Fibroblast of the aortic adventitia (primary cell): ENCODE data around the gene SPTBN1. TPM values are rescaled to one million over a fixed set of nuclear protein-coding genes. Genes with fewer than 3 reads are reported as not detected.

ENCODE experiments used
- DNase-seq: peaks from one replicate; pipeline ENCODE4 v3.0.0-alpha.2; 2010; ENCODE audit warnings: low read depth
- H3K4me3 ChIP-seq: 2 replicates; pipeline ENCODE4 v1.5.1; 2011; ENCODE audit warnings: low read depth, mild to moderate bottlenecking, control low read depth, low read length, moderate library complexity
- total RNA-seq: library from RNA; depleted of rRNA; stranded (reverse); fragments of >200 nt; gene quantifications from 2 replicates; pipeline ENCODE4 v1.2.3, GENCODE V29; 2012; ENCODE audit warnings: low replicate concordance
- TF ChIP-seq, protein P1 (sequence below): IDR thresholded peaks from 2 replicates; pipeline ENCODE4 v1.5.1; 2011; ENCODE audit warnings: mild to moderate bottlenecking, low read length, control low read depth, inconsistent platforms; ENCODE audit not compliant: insufficient read depth

Gene SPTBN1
- total RNA-seq, 1 donor: 293 TPM

DNA sequence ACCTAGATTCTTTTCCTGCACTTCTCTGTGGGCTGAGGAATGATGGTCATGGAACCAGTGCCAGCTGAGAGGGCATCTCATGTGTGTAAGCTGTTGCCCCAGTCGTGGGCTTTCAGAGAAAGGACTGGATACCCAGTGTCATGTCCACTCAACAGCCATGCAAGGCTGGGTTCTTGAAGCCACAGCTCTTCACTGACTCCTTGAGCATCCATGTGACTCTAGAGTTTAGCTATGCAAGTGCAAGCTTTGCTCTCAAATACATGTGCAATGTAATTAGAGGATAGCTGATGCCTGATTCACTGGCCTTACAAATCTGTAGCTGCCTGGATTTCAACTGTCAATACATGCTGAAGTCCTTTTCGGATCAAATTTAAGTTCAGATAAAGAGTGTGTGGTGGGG is 220.5 kb downstream of the SPTBN1 start:
- DNase-seq: peak; percentile 35
- TF ChIP-seq, protein P1, sequence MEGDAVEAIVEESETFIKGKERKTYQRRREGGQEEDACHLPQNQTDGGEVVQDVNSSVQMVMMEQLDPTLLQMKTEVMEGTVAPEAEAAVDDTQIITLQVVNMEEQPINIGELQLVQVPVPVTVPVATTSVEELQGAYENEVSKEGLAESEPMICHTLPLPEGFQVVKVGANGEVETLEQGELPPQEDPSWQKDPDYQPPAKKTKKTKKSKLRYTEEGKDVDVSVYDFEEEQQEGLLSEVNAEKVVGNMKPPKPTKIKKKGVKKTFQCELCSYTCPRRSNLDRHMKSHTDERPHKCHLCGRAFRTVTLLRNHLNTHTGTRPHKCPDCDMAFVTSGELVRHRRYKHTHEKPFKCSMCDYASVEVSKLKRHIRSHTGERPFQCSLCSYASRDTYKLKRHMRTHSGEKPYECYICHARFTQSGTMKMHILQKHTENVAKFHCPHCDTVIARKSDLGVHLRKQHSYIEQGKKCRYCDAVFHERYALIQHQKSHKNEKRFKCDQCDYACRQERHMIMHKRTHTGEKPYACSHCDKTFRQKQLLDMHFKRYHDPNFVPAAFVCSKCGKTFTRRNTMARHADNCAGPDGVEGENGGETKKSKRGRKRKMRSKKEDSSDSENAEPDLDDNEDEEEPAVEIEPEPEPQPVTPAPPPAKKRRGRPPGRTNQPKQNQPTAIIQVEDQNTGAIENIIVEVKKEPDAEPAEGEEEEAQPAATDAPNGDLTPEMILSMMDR: no peak
- no peak overlapping the region for H3K4me3 ChIP-seq

DNA sequence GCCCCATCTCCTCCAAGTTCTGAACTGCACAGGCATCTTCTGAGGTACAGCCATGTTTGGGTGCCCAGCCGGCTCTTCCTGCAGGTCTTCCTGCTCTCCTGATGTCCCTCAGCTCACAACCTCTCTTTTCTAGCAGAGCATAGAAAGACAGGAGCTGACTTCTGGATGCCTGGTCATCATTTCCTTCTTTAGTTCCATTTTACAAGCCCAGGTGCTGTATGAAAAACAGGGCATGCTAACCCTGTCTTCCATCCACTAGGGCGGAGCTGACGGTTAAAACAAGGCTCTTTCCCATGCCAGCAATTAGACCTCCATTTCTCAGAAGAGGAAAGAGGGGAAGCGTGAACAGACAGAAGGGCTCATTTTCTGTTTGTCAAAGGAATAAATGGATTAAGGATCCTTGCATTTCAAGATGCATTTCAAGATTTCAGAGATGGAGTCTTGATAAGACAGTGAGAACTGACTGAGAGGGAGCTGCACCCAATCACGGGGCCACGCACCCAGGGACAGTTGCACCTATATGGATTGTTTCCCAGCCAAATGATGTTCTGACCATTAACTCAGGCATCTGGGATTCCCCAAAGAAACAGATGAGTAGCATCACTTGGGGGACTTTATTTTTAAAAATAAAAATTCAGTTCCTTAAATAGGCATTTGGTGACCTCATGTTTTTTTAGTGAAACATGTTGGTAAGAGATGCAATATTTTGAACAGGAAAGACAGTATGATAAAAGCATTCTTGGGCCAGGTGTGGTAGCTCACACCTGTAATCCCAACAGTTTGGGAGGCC is 221.5 kb downstream of the SPTBN1 start:
- no peak overlapping the region for H3K4me3 ChIP-seq
- TF ChIP-seq, protein P1: no peak
- no peak for DNase-seq

DNA sequence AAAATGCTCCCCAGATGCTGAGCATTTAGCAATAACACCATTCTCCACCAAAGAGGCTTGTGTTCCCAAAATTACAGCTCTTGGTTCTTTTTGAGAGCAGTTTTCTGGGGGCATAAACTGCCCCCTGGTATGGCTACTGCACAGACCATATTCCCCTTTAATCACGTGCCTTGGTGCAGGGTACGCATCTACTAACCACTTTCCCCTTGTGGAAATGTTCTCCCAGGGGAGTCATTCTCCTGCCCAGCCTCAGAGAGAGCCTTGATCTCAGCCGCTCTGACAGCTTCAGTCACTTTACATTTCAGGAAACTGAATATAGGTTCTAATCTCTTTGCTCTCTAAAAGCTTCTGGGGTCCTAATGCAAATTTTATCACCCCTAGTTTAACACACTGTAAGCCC is 222.6 kb downstream of the SPTBN1 start:
- DNase-seq: no peak
- no peak overlapping the region for H3K4me3 ChIP-seq

DNA sequence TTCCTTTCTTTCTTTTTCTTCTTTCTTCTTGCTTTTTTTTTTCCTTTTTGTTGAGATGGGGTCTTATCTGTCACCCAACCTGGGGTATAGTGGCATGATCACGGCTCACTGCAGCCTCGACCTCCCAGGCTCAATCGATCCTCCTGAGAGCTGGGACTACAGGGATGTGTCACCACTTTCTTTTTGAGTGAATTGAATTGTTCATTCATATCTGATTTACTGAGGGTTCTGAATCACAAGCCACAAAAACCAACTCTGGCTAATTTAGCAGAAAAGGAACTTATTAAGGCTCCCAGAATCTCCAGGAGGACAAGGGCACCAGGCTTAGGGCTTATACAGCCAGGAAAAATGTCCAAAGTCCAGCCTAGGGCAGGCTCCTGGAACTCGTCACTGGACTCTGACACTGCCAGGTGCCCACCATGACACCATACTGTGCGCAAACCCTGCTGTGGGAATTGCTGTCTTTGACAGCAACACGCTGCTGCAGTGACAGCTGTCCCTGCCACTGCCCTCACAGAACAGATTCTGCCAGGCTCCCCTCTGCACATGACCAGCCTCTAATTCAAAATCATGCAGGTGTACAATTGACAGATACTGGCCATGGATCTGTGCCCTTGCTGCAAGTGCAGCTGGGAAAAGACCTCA is 224.4 kb downstream of the SPTBN1 start:
- peak; percentile 35 for DNase-seq
- TF ChIP-seq, protein P1: no peak
- H3K4me3 ChIP-seq: no peak overlapping the region

More for the DNA sequence above, 222.6 kb downstream of the SPTBN1 start:
- TF ChIP-seq, protein P1: no peak

DNA sequence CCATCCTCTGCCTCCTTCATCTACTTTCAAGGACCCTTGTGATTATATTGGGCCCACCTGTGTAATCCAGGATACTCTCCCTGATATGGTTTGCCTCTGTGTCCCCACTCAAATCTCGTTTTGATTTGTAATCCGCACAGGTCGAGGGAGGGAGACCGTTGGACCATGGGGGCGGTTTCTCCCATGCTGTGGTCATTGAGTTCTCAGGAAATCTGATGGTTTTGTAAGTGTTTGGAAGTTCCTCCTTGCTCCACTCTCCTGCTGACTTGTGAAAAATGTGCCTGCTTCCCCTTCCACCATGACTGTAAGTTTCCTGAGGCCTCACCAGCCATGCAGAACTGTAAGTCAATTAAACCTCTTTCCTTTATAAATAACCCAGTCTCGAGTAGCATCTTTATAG is 225.3 kb downstream of the SPTBN1 start:
- no peak for DNase-seq
- TF ChIP-seq, protein P1: no peak
- no peak overlapping the region for H3K4me3 ChIP-seq

DNA sequence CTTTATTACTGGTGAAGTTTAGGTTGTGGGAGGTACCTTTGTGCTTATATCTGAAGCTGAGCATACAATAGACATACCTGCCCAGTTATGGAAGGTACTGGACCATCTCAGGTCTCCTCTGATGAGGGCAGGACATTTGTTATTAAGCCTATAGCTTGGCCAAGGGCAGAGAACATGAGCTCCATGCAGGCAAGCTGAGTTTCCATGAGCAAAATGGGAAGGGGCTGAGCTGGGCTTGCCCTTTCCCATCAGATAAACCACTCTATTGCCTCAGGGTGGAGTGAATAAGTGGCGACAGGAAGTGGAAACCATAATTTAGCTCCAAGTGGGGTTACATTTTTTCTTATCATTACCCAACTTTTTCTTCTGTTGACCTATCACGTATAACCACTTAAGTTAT is 227.5 kb downstream of the SPTBN1 start:
- no peak for DNase-seq
- no peak overlapping the region for H3K4me3 ChIP-seq
- TF ChIP-seq, protein P1: no peak
